Fibroblast of skin of right quadriceps (primary cell): ENCODE measurements around the gene C2orf78.
"Not testable (repeated sequence)": the region's sequence is repeated elsewhere in the genome, so short reads cannot be mapped to it uniquely, and the experiment has no call there.

ENCODE experiments used
- DNase-seq: peaks from one replicate; pipeline ENCODE4 v3.0.0-alpha.2; 2013

C2orf78 gene

GRCh38 chr2:73783883-73784282 lies at the start of gene C2orf78:
Gene C2orf78 (plus strand): TSS chr2:73784183. CDS start chr2:73784310, 127 bp downstream.
- not testable (repeated sequence) for DNase-seq

GRCh38 chr2:73736378-73736777 lies 47.6 kb upstream of the C2orf78 start:
- no peak for DNase-seq

GRCh38 chr2:73736855-73737779 lies 46.9 kb upstream of the C2orf78 start, which contains the start of gene TPRKB:
Gene TPRKB (minus strand): TSS chr2:73737345. CDS start chr2:73734569, 2,776 bp downstream.
- DNase-seq: peak; percentile 98

- DNase-seq: no peak
Measured at GRCh38 chr2:73739101-73739500, 44.9 kb upstream of the C2orf78 start.

- DNase-seq: no peak
Measured at GRCh38 chr2:73740767-73741166, 43.2 kb upstream of the C2orf78 start.

- DNase-seq: no peak
Measured at GRCh38 chr2:73746015-73746876, 37.7 kb upstream of the C2orf78 start.

GRCh38 chr2:73746877-73747208 lies 37.1 kb upstream of the C2orf78 start:
- DNase-seq: no peak

GRCh38 chr2:73749314-73749713 lies 34.7 kb upstream of the C2orf78 start:
- no peak for DNase-seq

GRCh38 chr2:73754332-73754731 lies 29.7 kb upstream of the C2orf78 start:
- DNase-seq: not testable (repeated sequence)

GRCh38 chr2:73759285-73759764 lies 24.7 kb upstream of the C2orf78 start:
- DNase-seq: peak; percentile 54

- no peak for DNase-seq
Measured at GRCh38 chr2:73759904-73760303, 24.1 kb upstream of the C2orf78 start.

GRCh38 chr2:73762571-73762970 lies 21.4 kb upstream of the C2orf78 start:
- DNase-seq: no peak

GRCh38 chr2:73764945-73765344 lies 19.0 kb upstream of the C2orf78 start:
- DNase-seq: no peak

- DNase-seq: no peak
Measured at GRCh38 chr2:73766349-73766748, 17.6 kb upstream of the C2orf78 start.

GRCh38 chr2:73766994-73767393 lies 17.0 kb upstream of the C2orf78 start:
- DNase-seq: no peak

- no peak for DNase-seq
Measured at GRCh38 chr2:73770725-73771124, 13.3 kb upstream of the C2orf78 start.

- no peak for DNase-seq
Measured at GRCh38 chr2:73772819-73773218, 11.2 kb upstream of the C2orf78 start.

GRCh38 chr2:73776381-73776780 lies 7.6 kb upstream of the C2orf78 start:
- DNase-seq: peak; percentile 66

GRCh38 chr2:73776869-73777519 lies 7.0 kb upstream of the C2orf78 start:
- peak; percentile 58 for DNase-seq

- not testable (repeated sequence) for DNase-seq
Measured at GRCh38 chr2:73778867-73779466, 5.0 kb upstream of the C2orf78 start.

- peak; percentile 92 for DNase-seq
Measured at GRCh38 chr2:73779467-73780236, 4.3 kb upstream of the C2orf78 start, which contains the start of gene DUSP11. Gene DUSP11 (minus strand): TSS chr2:73780103. CDS start chr2:73779974, 129 bp downstream.

- DNase-seq: no peak
Measured at GRCh38 chr2:73780237-73780582, 3.8 kb upstream of the C2orf78 start.
